ENCODE results near the gene NFIL3. TPM values are rescaled to one million over a fixed set of nuclear protein-coding genes. Genes with fewer than 3 reads are reported as not detected.

NFIL3 gene
- total RNA-seq, 4 donors from 2014 or later: 36.6 to 167 (median 56.3) TPM

GRCh38 chr9:91419222-91420191, 4.1 kb downstream of the NFIL3 start:
- peak overlapping the region in 2 of 4 donors; percentile 76 to 81 for H3K4me3 ChIP-seq
- H3K9me3 ChIP-seq: no peaks in the 10 kb centered on the region
- H3K36me3 ChIP-seq: no peaks in the 10 kb centered on the region
- in situ Hi-C loops (cut with MboI; ENCODE audit: low sequenced_read_pairs in 4 of 4) (loop anchor here (5.0 to 25.0 kb wide), 6 partner anchors 55 to 375 kb away; partner anchors contain the start of gene AUH (in 2 of the 4)), intact Hi-C loops (cut with DNase I; ENCODE audit: low total_unique reads) (loop anchor here (5.0 to 10.0 kb wide), 4 partner anchors 302 to 1678 kb away; partner anchors contain the start of gene CARD19)
- peaks cover 14 to 43% of the 10 kb centered on the region in 2 donors for H3K4me1 ChIP-seq
- no peaks in the 10 kb centered on the region for H3K27me3 ChIP-seq
- DNase-seq (peak; percentile 82 to 87), ATAC-seq (peak; percentile 57 to 60)
- H3K27ac ChIP-seq: peak overlapping the region; percentile 94 to 99 (median 96)
- peak; percentile 13 to 53 for TF ChIP-seq POLR2A (IDR thresholded peaks at IDR 0.05)
- TF ChIP-seq, protein P1, sequence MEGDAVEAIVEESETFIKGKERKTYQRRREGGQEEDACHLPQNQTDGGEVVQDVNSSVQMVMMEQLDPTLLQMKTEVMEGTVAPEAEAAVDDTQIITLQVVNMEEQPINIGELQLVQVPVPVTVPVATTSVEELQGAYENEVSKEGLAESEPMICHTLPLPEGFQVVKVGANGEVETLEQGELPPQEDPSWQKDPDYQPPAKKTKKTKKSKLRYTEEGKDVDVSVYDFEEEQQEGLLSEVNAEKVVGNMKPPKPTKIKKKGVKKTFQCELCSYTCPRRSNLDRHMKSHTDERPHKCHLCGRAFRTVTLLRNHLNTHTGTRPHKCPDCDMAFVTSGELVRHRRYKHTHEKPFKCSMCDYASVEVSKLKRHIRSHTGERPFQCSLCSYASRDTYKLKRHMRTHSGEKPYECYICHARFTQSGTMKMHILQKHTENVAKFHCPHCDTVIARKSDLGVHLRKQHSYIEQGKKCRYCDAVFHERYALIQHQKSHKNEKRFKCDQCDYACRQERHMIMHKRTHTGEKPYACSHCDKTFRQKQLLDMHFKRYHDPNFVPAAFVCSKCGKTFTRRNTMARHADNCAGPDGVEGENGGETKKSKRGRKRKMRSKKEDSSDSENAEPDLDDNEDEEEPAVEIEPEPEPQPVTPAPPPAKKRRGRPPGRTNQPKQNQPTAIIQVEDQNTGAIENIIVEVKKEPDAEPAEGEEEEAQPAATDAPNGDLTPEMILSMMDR (IDR thresholded peaks at IDR 0.05 in 4 of 5, conservative IDR thresholded peaks at IDR 0.05 in 1 of 5): no peak

DNA sequence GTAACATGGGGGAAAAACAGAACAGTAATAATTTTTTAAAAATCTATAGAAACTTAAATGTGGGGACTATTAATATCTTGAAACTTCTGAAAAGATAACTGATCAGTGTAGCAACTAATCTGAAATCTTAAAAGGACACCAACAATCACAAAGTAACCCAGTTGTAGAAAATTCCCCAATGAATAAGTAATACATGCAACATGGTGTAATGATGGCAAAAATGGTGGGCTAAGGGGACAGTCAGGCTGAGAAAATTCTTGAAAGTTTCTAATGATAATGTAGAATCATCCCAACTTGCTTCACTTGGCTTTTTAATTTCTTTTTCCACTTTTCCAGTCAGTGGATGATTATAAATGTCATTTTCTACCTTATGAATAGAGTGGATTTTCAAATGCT, 5.4 kb downstream of the NFIL3 start:
- intact Hi-C loops (cut with DNase I; ENCODE audit: low total_unique reads): no loop called here
- ATAC-seq (no peak), DNase-seq (no peak)
- H3K27ac ChIP-seq: peak overlapping the region; percentile 94 to 99 (median 96)
- H3K27me3 ChIP-seq: no peaks in the 10 kb centered on the region
- TF ChIP-seq, protein P1 (IDR thresholded peaks at IDR 0.05 in 4 of 5, conservative IDR thresholded peaks at IDR 0.05 in 1 of 5): no peak
- TF ChIP-seq POLR2A (IDR thresholded peaks at IDR 0.05): no peak
- in situ Hi-C loops (cut with MboI; ENCODE audit: low sequenced_read_pairs in 4 of 4): loop anchor here in 3 of 4 donors (10.0 to 25.0 kb wide), 2 partner anchors 53 to 206 kb away; partner anchors contain the start of gene AUH (in 2 of the 3)
- no peaks in the 10 kb centered on the region for H3K36me3 ChIP-seq
- peaks cover 17 to 43% of the 10 kb centered on the region in 2 donors for H3K4me1 ChIP-seq
- H3K9me3 ChIP-seq: no peaks in the 10 kb centered on the region
- peak overlapping the region in 2 of 4 donors; percentile 9 to 25 for H3K4me3 ChIP-seq

- in situ Hi-C loops (cut with MboI; ENCODE audit: low sequenced_read_pairs in 4 of 4): loop anchor here in 3 of 4 donors (10.0 to 25.0 kb wide), 2 partner anchors 53 to 205 kb away; partner anchors contain the start of gene AUH (in 2 of the 3)
- H3K27ac ChIP-seq: peak overlapping the region; percentile 94 to 99 (median 96)
- no peak for ATAC-seq
These were observed 5.9 kb downstream of the NFIL3 start for GRCh38 chr9:91417602-91418214.

DNA sequence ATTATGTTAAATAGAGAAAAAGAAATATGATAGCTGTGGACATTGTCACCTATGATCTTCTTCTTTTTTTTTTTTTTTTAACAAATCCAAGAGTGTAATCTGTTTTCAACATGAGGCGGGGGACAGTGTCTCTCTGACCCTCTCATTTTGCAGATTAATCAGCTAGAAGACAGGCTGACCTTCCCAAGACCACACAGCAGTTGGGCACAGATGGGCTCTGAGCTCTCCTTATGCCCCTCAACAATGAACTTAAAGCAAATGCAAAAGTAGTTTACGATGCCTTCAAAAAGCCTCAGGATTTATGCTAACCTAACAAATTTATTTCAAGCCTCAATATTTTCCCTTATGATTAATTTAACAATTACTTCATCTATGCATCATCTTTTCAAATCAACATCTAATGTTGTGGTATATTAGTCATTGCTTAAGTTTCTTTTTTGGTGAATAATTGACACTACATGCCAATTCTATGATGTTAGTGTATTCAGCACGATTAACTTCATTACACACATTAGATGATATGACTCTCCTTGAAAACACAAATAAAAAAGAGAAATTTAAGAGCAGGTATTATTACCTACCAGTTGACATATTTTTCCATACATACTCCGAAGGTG, 7.4 kb downstream of the NFIL3 start:
- no peak for DNase-seq
- intact Hi-C loops (cut with DNase I; ENCODE audit: low total_unique reads) (no loop called here), in situ Hi-C loops (cut with MboI; ENCODE audit: low sequenced_read_pairs in 4 of 4) (loop anchor here in 3 of 4 donors (10.0 to 25.0 kb wide), 2 partner anchors 51 to 204 kb away; partner anchors contain the start of gene AUH (in 2 of the 3))
- no peak overlapping the region for H3K27ac ChIP-seq
- no peaks in the 10 kb centered on the region for H3K36me3 ChIP-seq
- H3K9me3 ChIP-seq: no peaks in the 10 kb centered on the region
- peaks cover 17 to 43% of the 10 kb centered on the region in 2 donors for H3K4me1 ChIP-seq
- H3K4me3 ChIP-seq: no peak overlapping the region
- ATAC-seq: no peak
- TF ChIP-seq POLR2A (IDR thresholded peaks at IDR 0.05): no peak
- TF ChIP-seq, protein P1 (IDR thresholded peaks at IDR 0.05 in 4 of 5, conservative IDR thresholded peaks at IDR 0.05 in 1 of 5): no peak
- no peaks in the 10 kb centered on the region for H3K27me3 ChIP-seq

More at GRCh38 chr9:91417602-91418214, 5.9 kb downstream of the NFIL3 start:
- Histone ChIP-seq H3K36me3 (no peaks in the 10 kb centered on the region), H3K4me3 (peak overlapping the region in 2 of 4 donors; percentile 9 to 25), H3K9me3 (no peaks in the 10 kb centered on the region), H3K4me1 (peaks cover 17 to 43% of the 10 kb centered on the region in 2 donors), H3K27me3 (no peaks in the 10 kb centered on the region)
- intact Hi-C loops (cut with DNase I; ENCODE audit: low total_unique reads): no loop called here
- DNase-seq: no peak
- TF ChIP-seq, protein P1 (IDR thresholded peaks at IDR 0.05 in 4 of 5, conservative IDR thresholded peaks at IDR 0.05 in 1 of 5): no peak
